Endothelial cell of umbilical vein (primary cell): Measurements from ENCODE around the gene TNFAIP6. TPM values are rescaled to one million over a fixed set of nuclear protein-coding genes. Genes with fewer than 3 reads are reported as not detected.

Source experiments
- BruUV-seq: library from RNA; stranded (reverse); fragments of 400-500 nt; replicated peaks from 2 replicates; lab custom pipeline; 2021; lab: Mats Ljungman, UMichigan
- CTCF ChIA-PET: fragments of 300-600, 350-600 bp; sonication (Branson Sonifier 250); formaldehyde crosslinking; loops from one replicate; lab custom pipeline; 2021; ENCODE audit warnings: antibody characterized with exemption, inconsistent platforms; lab: Charles Lee
- POLR2A ChIA-PET: fragments of 300-600, 350-600 bp; sonication (Branson Sonifier 250); formaldehyde crosslinking; loops from one replicate; lab custom pipeline; 2021; ENCODE audit warnings: antibody characterized with exemption, inconsistent platforms; lab: Charles Lee
- DNase-seq: peaks from one replicate; pipeline ENCODE4 v3.0.0-alpha.2; 2011; ENCODE audit warnings: low read depth, low spot score
- FAIRE-seq: peaks from 2 replicates; lab custom pipeline; 2011; peaks lifted over from hg19 to GRCh38; lab: Jason Lieb, UNC
- H2AFZ ChIP-seq: 2 replicates; pipeline ENCODE4 v1.6.0; 2012; ENCODE audit warnings: low read depth, low read length, control low read depth, inconsistent platforms
- H3K27ac ChIP-seq: 2 replicates; pipeline ENCODE4 v1.5.1; 2011; ENCODE audit warnings: low read depth, mild to moderate bottlenecking, control low read depth, low read length, moderate library complexity; ENCODE audit not compliant: insufficient read depth
- H3K27me3 ChIP-seq, 2 experiments: 2 replicates each; pipeline versions ENCODE4 v1.6.0 to v1.6.1; 2011; ENCODE audit warnings: low read length in 2 of 2, mixed read lengths in 1 of 2; ENCODE audit not compliant: control insufficient read depth in 2 of 2, insufficient read depth in 2 of 2
- H3K36me3 ChIP-seq, 2 experiments: 2 replicates in 1 of 2; 3 replicates in 1 of 2; pipeline ENCODE4 v1.5.1; 2011; ENCODE audit warnings: low read length in 2 of 2, mild to moderate bottlenecking in 1 of 2, moderate library complexity in 1 of 2; ENCODE audit not compliant: control insufficient read depth in 2 of 2, insufficient read depth in 2 of 2; ENCODE audit errors: extremely low read depth in 1 of 2
- H3K4me1 ChIP-seq: 3 replicates; pipeline ENCODE4 v1.5.1; 2011; ENCODE audit warnings: mild to moderate bottlenecking, low read length; ENCODE audit not compliant: control insufficient read depth, insufficient read depth; ENCODE audit errors: extremely low read depth
- H3K4me2 ChIP-seq: 2 replicates; pipeline ENCODE4 v1.6.1; 2011; ENCODE audit warnings: low read length, control low read depth, mixed read lengths; ENCODE audit not compliant: insufficient read depth
- H3K4me3 ChIP-seq, 3 experiments: fragments of 200-600 bp in 1 of 3; sonication (generic), shearing (Covaris generic) in 1 of 3; replicated peaks in 1 of 3; 2 replicates each; pipeline ENCODE4 v1.5.1; 2011 to 2016; ENCODE audit warnings: control low read depth in 3 of 3, low read length in 3 of 3, mild to moderate bottlenecking in 2 of 3, inconsistent platforms in 1 of 3, low read depth in 1 of 3, moderate library complexity in 1 of 3; ENCODE audit not compliant: insufficient read depth in 1 of 3
- H3K79me2 ChIP-seq: 2 replicates; pipeline ENCODE4 v1.6.0; 2012; ENCODE audit warnings: low read length, inconsistent platforms; ENCODE audit not compliant: control insufficient read depth, insufficient read depth
- H3K9ac ChIP-seq: replicated peaks from 2 replicates; pipeline ENCODE3; 2011; ENCODE audit warnings: low read length, control low read depth; ENCODE audit not compliant: insufficient read depth; ENCODE audit errors: extremely low read depth
- H3K9me1 ChIP-seq: replicated peaks from 3 replicates; pipeline ENCODE4 v1.6.0; 2011; ENCODE audit warnings: mild to moderate bottlenecking, low read length; ENCODE audit not compliant: control insufficient read depth, insufficient read depth; ENCODE audit errors: extremely low read depth
- H3K9me3 ChIP-seq: replicated peaks from 2 replicates; pipeline ENCODE4 v1.5.1; 2012; ENCODE audit warnings: low read length, inconsistent platforms; ENCODE audit not compliant: control insufficient read depth, insufficient read depth
- H4K20me1 ChIP-seq: replicated peaks from 2 replicates; pipeline ENCODE3; 2011; ENCODE audit warnings: mild to moderate bottlenecking, low read length; ENCODE audit not compliant: control insufficient read depth, insufficient read depth; ENCODE audit errors: extremely low read depth
- CTCF ChIP-seq, 2 donors: IDR thresholded peaks; 1 replicate in 1 of 2; 2 replicates in 1 of 2; pipeline ENCODE4 v1.5.1; 2011; ENCODE audit warnings: low read length in 2 of 2, mild to moderate bottlenecking in 2 of 2, moderate library complexity in 2 of 2, control low read depth in 1 of 2, inconsistent platforms in 1 of 2, low read depth in 1 of 2; ENCODE audit not compliant: insufficient read depth in 1 of 2; ENCODE audit errors: extremely low read depth in 1 of 2
- EZH2 ChIP-seq: IDR thresholded peaks from 2 replicates; pipeline ENCODE4 v1.6.1; 2012; ENCODE audit warnings: borderline replicate concordance, low read depth, mild to moderate bottlenecking, moderate library complexity, low read length, inconsistent platforms; ENCODE audit not compliant: severe bottlenecking
- FOS ChIP-seq: IDR thresholded peaks from 2 replicates; pipeline ENCODE4 v1.6.1; 2011; ENCODE audit warnings: mild to moderate bottlenecking, low read length, moderate library complexity, borderline replicate concordance; ENCODE audit not compliant: insufficient read depth
- GATA2 ChIP-seq: IDR thresholded peaks from 2 replicates; pipeline ENCODE4 v1.7.0; 2011; ENCODE audit warnings: low read depth, mild to moderate bottlenecking, moderate library complexity, mixed read lengths, low read length; ENCODE audit not compliant: insufficient read length, insufficient read depth
- JUN ChIP-seq: IDR thresholded peaks from 2 replicates; pipeline ENCODE4 v1.6.1; 2011; ENCODE audit warnings: borderline replicate concordance, low read depth; ENCODE audit not compliant: insufficient read length, insufficient read depth
- MAX ChIP-seq: IDR thresholded peaks from 2 replicates; pipeline ENCODE4 v1.6.1; 2011; ENCODE audit not compliant: insufficient read depth, insufficient read length
- MYC ChIP-seq: IDR thresholded peaks from one replicate; pipeline ENCODE4 v1.6.1; 2011; ENCODE audit warnings: mild to moderate bottlenecking, low read depth, low read length
- POLR2A ChIP-seq: IDR thresholded peaks from 2 replicates; pipeline ENCODE4 v1.6.1; 2012; ENCODE audit warnings: low read depth, mild to moderate bottlenecking, control low read depth, low read length
- POLR2AphosphoS5 ChIP-seq: IDR thresholded peaks from 2 replicates; pipeline ENCODE4 v1.6.1; 2012; ENCODE audit warnings: low read depth, mild to moderate bottlenecking, control low read depth, low read length, moderate library complexity; ENCODE audit not compliant: insufficient read depth
- dilution Hi-C: fragments of 300-500 bp; cut with MboI; formaldehyde crosslinking; loops from one replicate; pipeline ENCODE4 v1.15.0; 2019; ENCODE audit warnings: low sequenced_read_pairs; ENCODE audit not compliant: extremely low pct_ligation_motif_present
- intact Hi-C: fragments of 100-400 bp; cut with micrococcal nuclease; formaldehyde crosslinking; loops from one replicate; pipeline ENCODE4 v1.10.0; 2022
- polyA plus RNA-seq, 4 experiments: library from polyadenylated mRNA; depleted of rRNA in 3 of 4; stranded (reverse) in 3 of 4; unstranded in 1 of 4; fragments of >200 nt; gene quantifications; 2 replicates each; pipeline versions ENCODE4 v1.2.1 to v1.2.3, GENCODE V29; 2011 to 2012; ENCODE audit warnings: missing spikeins in 1 of 4
- total RNA-seq: library from RNA; stranded (reverse); gene quantifications from 2 replicates; pipeline ENCODE4 v1.2.3, GENCODE V29; 2021

TNFAIP6 gene
- total and polyA plus RNA-seq, 2 donors (not counting 3 experiments of a cell fraction or from before 2014, with no cell fraction given), result not detected

- Histone ChIP-seq H2AFZ (no peak overlapping the region), H3K79me2 (no peaks in the 10 kb centered on the region), H3K4me1 (peaks cover 13% of the 10 kb centered on the region), H3K4me3 (no peak overlapping the region), H3K9me1 (no peaks in the 10 kb centered on the region), H3K27me3 (no peaks in the 10 kb centered on the region), H3K9ac (no peak overlapping the region), H3K36me3 (no peaks in the 10 kb centered on the region), H3K4me2 (no peak overlapping the region), H4K20me1 (no peaks in the 10 kb centered on the region), H3K9me3 (no peaks in the 10 kb centered on the region), H3K27ac (no peak overlapping the region)
- FAIRE-seq (no peak), DNase-seq (no peak)
- CTCF ChIA-PET, result interaction anchor here (2.0 kb wide), 1 partner anchor 8 kb away, joined by 6 read pairs; no protein-coding TSS in a partner anchor
- intact Hi-C loops, result no loop called here
- TF ChIP-seq JUN, result no peak
- TF ChIP-seq POLR2AphosphoS5, result no peak
- no peak for TF ChIP-seq GATA2
- TF ChIP-seq MYC, result no peak
- no peak for TF ChIP-seq FOS
- no peak for TF ChIP-seq POLR2A
- TF ChIP-seq CTCF (IDR thresholded peaks at IDR 0.05; ENCODE audit: extremely low read depth in 1 of 2, insufficient read depth in 1 of 2, low read depth in 1 of 2, low read length in 2 of 2), result no peak
- TF ChIP-seq MAX, result no peak
- TF ChIP-seq EZH2, result no peak
- BruUV-seq, result no TSS peak
- POLR2A ChIA-PET, result no interaction called here
- dilution Hi-C loops, result no loop called here
Observed at GRCh38 chr2:151329998-151330397, 27.4 kb upstream of the TNFAIP6 start.
